GM18873 (cell line): ENCODE results near the gene YLPM1.
"Not testable (repeated sequence)": the region's sequence is repeated elsewhere in the genome, so short reads cannot be mapped to it uniquely, and the experiment has no call there.

Experiments used
- ATAC-seq: cut with Tn5 transposase; IDR thresholded peaks from one replicate; pipeline ENCODE4 v1.9.1; 2021; ENCODE audit warnings: mild to moderate bottlenecking, moderate library complexity, moderate number of reproducible peaks; ENCODE audit not compliant: unreplicated experiment, low FRiP score

YLPM1 gene

GRCh38 chr14:74762917-74763802 is at the start of gene YLPM1:
Gene YLPM1 (plus strand): TSS chr14:74763316. CDS start chr14:74763490, 174 bp downstream.
- peak; percentile 93 for ATAC-seq

- ATAC-seq: no peak
These were observed 49.8 kb upstream of the YLPM1 start for GRCh38 chr14:74713395-74713735.

- ATAC-seq: no peak
These were observed 42.6 kb upstream of the YLPM1 start for GRCh38 chr14:74720526-74720925.

- no peak for ATAC-seq
These were observed 40.0 kb upstream of the YLPM1 start for GRCh38 chr14:74723134-74723533.

GRCh38 chr14:74732387-74732786 is 30.7 kb upstream of the YLPM1 start:
- ATAC-seq: no peak

GRCh38 chr14:74733221-74733620 is 29.9 kb upstream of the YLPM1 start:
- ATAC-seq: no peak

GRCh38 chr14:74735125-74735524 is 28.0 kb upstream of the YLPM1 start:
- ATAC-seq: no peak

- no peak for ATAC-seq
These were observed 25.3 kb upstream of the YLPM1 start for GRCh38 chr14:74737753-74738325.

GRCh38 chr14:74739293-74740030 is 23.7 kb upstream of the YLPM1 start:
- ATAC-seq: no peak

GRCh38 chr14:74747237-74747636 is 15.9 kb upstream of the YLPM1 start:
- no peak for ATAC-seq

GRCh38 chr14:74754157-74754556 is 9.0 kb upstream of the YLPM1 start:
- no peak for ATAC-seq

- no peak for ATAC-seq
These were observed 8.2 kb upstream of the YLPM1 start for GRCh38 chr14:74754899-74755298.

GRCh38 chr14:74756326-74756725 is 6.8 kb upstream of the YLPM1 start:
- ATAC-seq: no peak

- not testable (repeated sequence) for ATAC-seq
These were observed 4.6 kb upstream of the YLPM1 start for GRCh38 chr14:74758505-74758904.

- no peak for ATAC-seq
These were observed 851 bp downstream of the YLPM1 start for GRCh38 chr14:74763803-74764531.

GRCh38 chr14:74765721-74766120 is 2.6 kb downstream of the YLPM1 start:
- no peak for ATAC-seq

GRCh38 chr14:74771399-74771798 is 8.3 kb downstream of the YLPM1 start:
- no peak for ATAC-seq

- ATAC-seq: no peak
These were observed 21.5 kb downstream of the YLPM1 start for GRCh38 chr14:74784634-74785033.

GRCh38 chr14:74785056-74785613 is 22.0 kb downstream of the YLPM1 start:
- ATAC-seq: no peak

- ATAC-seq: no peak
These were observed 23.7 kb downstream of the YLPM1 start for GRCh38 chr14:74786796-74787315.
